Measurements from ENCODE around the gene GAS1. TPM values are rescaled to one million over a fixed set of nuclear protein-coding genes. Genes with fewer than 3 reads are reported as not detected.

The GAS1 gene
- polyA plus RNA-seq, 1 donor (not counting 4 experiments of a cell fraction or from before 2014, with no cell fraction given): 0.75 TPM

DNA sequence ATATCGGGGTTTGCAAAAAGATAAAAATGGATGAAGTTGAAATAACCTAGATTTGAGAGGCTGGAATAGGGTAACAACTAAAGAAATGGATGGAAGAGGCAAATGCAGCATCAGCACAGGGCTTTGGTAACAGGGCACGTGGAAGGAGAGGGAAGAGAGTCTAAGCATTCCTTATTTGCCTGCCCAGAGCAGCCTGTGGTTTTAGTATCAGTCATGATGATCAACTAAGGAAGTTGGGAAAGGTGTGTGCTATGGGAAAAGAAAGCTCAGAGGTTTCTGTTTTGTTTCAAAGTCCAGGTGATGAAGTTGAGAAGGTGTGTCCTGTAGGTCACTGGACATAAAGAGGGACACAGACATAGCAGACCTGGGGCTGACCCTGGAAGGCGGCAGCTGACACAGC lies 28.8 kb downstream of the GAS1 start:
- no peak overlapping the region for H3K27ac ChIP-seq (ENCODE audit: control insufficient read depth, insufficient read depth, low read length)
- FAIRE-seq (peak; percentile 67), DNase-seq (ENCODE audit: low read depth, low spot score) (no peak)
- no peaks in the 10 kb centered on the region for H3K36me3 ChIP-seq (ENCODE audit: control insufficient read depth in 2 of 2, extremely low read depth in 1 of 2, insufficient read depth in 2 of 2, low read length in 2 of 2)
- no peaks in the 10 kb centered on the region for H3K79me2 ChIP-seq (ENCODE audit: control insufficient read depth, insufficient read depth, low read length)
- no peaks in the 10 kb centered on the region for H3K9me3 ChIP-seq (ENCODE audit: control insufficient read depth, low read depth, low read length)
- H3K9me1 ChIP-seq (ENCODE audit: control insufficient read depth, extremely low read depth, insufficient read depth, low read length): no peaks in the 10 kb centered on the region
- no peak overlapping the region for H2AFZ ChIP-seq (ENCODE audit: control insufficient read depth, low read length)
- no peak overlapping the region for H3K4me3 ChIP-seq (ENCODE audit: control insufficient read depth in 2 of 3, extremely low read depth in 1 of 3, insufficient read depth in 2 of 3, low read depth in 1 of 3, low read length in 3 of 3)
- no peaks in the 10 kb centered on the region for H3K4me1 ChIP-seq (ENCODE audit: control insufficient read depth, extremely low read depth, insufficient read depth, low read length)
- dilution Hi-C loops (cut with MboI; ENCODE audit: extremely low pct_ligation_motif_present, low sequenced_read_pairs): no loop called here
- H4K20me1 ChIP-seq (ENCODE audit: control insufficient read depth, extremely low read depth, insufficient read depth, low read length): no peaks in the 10 kb centered on the region
- H3K9ac ChIP-seq (ENCODE audit: control insufficient read depth, extremely low read depth, insufficient read depth, low read length): no peak overlapping the region
- TF ChIP-seq, protein P1, sequence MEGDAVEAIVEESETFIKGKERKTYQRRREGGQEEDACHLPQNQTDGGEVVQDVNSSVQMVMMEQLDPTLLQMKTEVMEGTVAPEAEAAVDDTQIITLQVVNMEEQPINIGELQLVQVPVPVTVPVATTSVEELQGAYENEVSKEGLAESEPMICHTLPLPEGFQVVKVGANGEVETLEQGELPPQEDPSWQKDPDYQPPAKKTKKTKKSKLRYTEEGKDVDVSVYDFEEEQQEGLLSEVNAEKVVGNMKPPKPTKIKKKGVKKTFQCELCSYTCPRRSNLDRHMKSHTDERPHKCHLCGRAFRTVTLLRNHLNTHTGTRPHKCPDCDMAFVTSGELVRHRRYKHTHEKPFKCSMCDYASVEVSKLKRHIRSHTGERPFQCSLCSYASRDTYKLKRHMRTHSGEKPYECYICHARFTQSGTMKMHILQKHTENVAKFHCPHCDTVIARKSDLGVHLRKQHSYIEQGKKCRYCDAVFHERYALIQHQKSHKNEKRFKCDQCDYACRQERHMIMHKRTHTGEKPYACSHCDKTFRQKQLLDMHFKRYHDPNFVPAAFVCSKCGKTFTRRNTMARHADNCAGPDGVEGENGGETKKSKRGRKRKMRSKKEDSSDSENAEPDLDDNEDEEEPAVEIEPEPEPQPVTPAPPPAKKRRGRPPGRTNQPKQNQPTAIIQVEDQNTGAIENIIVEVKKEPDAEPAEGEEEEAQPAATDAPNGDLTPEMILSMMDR (optimal IDR thresholded peaks at IDR 0.05 in 1 of 3, IDR thresholded peaks at IDR 0.05 in 1 of 3, conservative IDR thresholded peaks at IDR 0.05 in 1 of 3; ENCODE audit: extremely low read depth in 1 of 3, insufficient read depth in 2 of 3, low read length in 3 of 3): no peak
- no peak for TF ChIP-seq EZH2 (IDR thresholded peaks at IDR 0.05; ENCODE audit: low read length)
- H3K4me2 ChIP-seq (ENCODE audit: control insufficient read depth, extremely low read depth, insufficient read depth, low read depth, low read length): no peak overlapping the region
- no peaks in the 10 kb centered on the region for H3K27me3 ChIP-seq (ENCODE audit: control insufficient read depth, extremely low read depth, insufficient read depth, low read length)

DNA sequence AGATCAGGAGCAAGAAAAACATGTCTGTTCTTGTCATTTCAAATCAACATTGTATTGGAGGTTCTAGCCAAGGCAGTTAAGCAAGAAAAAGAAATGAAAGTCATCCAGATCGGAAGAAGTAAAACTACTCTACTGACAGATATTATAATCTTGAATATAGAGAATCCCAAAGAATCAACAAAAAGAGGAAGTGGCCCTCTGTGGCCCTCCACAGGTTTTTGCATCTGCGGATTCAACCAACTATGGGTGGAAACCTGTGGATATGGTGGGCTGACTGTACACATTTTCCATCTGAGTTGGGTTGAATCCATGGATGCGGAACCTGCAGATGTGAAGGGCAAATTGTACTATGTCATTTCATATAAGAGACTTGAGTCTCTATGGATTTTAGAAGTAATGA lies 35.1 kb downstream of the GAS1 start:
- Histone ChIP-seq H3K9me3 (ENCODE audit: control insufficient read depth, low read depth, low read length) (no peaks in the 10 kb centered on the region), H3K36me3 (ENCODE audit: control insufficient read depth in 2 of 2, extremely low read depth in 1 of 2, insufficient read depth in 2 of 2, low read length in 2 of 2) (no peaks in the 10 kb centered on the region), H3K4me2 (ENCODE audit: control insufficient read depth, extremely low read depth, insufficient read depth, low read depth, low read length) (no peak overlapping the region), H3K79me2 (ENCODE audit: control insufficient read depth, insufficient read depth, low read length) (no peaks in the 10 kb centered on the region), H3K4me1 (ENCODE audit: control insufficient read depth, extremely low read depth, insufficient read depth, low read length) (no peaks in the 10 kb centered on the region), H3K9ac (ENCODE audit: control insufficient read depth, extremely low read depth, insufficient read depth, low read length) (no peak overlapping the region), H4K20me1 (ENCODE audit: control insufficient read depth, extremely low read depth, insufficient read depth, low read length) (no peaks in the 10 kb centered on the region), H2AFZ (ENCODE audit: control insufficient read depth, low read length) (no peak overlapping the region), H3K27ac (ENCODE audit: control insufficient read depth, insufficient read depth, low read length) (no peak overlapping the region), H3K9me1 (ENCODE audit: control insufficient read depth, extremely low read depth, insufficient read depth, low read length) (no peaks in the 10 kb centered on the region), H3K4me3 (ENCODE audit: control insufficient read depth in 2 of 3, extremely low read depth in 1 of 3, insufficient read depth in 2 of 3, low read depth in 1 of 3, low read length in 3 of 3) (no peak overlapping the region), H3K27me3 (ENCODE audit: control insufficient read depth, extremely low read depth, insufficient read depth, low read length) (no peaks in the 10 kb centered on the region)
- dilution Hi-C loops (cut with MboI; ENCODE audit: extremely low pct_ligation_motif_present, low sequenced_read_pairs): no loop called here
- DNase-seq (ENCODE audit: low read depth, low spot score): no peak
- TF ChIP-seq, protein P1 (optimal IDR thresholded peaks at IDR 0.05 in 1 of 3, IDR thresholded peaks at IDR 0.05 in 1 of 3, conservative IDR thresholded peaks at IDR 0.05 in 1 of 3; ENCODE audit: extremely low read depth in 1 of 3, insufficient read depth in 2 of 3, low read length in 3 of 3): no peak
- TF ChIP-seq EZH2 (IDR thresholded peaks at IDR 0.05; ENCODE audit: low read length): no peak
- no peak for FAIRE-seq
